ENCODE data around the gene TBRG4.

Gene TBRG4

DNA sequence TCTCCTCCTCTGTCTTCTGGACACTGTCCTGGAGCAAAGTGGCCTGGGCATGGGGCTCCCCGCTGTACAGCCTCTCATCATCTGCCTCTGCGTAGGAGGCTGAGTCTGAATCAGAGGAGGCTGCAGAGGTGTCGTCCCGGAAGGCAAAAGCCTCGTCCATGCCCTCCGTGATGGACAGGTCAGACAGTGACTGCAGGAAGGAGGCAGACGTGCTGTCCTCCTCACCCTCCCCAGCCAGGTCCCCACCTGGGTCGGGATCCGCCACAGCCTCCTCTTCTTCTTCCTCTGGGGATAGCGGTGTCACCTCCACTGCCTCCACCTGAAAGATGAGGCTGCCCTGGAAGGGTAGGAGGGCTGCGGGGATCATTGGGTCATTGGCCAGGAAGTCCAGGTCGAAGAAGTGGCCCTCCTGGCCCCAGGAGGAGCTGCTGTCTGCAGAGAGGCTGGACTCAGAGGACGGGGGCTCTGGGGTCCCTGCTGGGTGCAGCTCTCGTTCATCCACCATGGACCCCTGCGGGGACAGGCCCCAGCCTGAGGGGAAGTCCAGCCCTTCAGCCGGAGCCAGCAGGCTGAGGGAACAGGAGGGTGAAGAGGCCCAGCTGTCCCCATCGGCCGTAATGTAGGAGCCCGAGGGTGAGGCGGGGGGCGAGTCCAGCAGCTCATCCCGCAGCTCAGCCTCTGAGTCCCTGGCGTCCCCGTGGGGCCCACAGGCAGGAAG is 26.4 kb downstream of the TBRG4 start:
- Histone ChIP-seq H3K9me2 (replicated peaks; ENCODE audit: control insufficient read depth, low read length) (no peaks in the 10 kb centered on the region), H3K27me3 (ENCODE audit: control insufficient read depth, low read length) (peaks cover 13% of the 10 kb centered on the region), H4K20me1 (ENCODE audit: control insufficient read depth, insufficient read depth, low read depth, low read length) (no peaks in the 10 kb centered on the region), H3K4me2 (ENCODE audit: low read length) (no peak overlapping the region), H3K4me1 (ENCODE audit: control insufficient read depth, low read length) (no peaks in the 10 kb centered on the region), H3F3A (ENCODE audit: control insufficient read depth, insufficient read depth) (no peaks in the 10 kb centered on the region), H3K27ac (ENCODE audit: low read depth, low read length) (no peak overlapping the region), H3K4me3 (ENCODE audit: low read length) (no peak overlapping the region), H3K9me3 (ENCODE audit: control insufficient read depth, insufficient read depth, low read length) (no peaks in the 10 kb centered on the region), H3K79me2 (ENCODE audit: control insufficient read depth, low read length) (no peaks in the 10 kb centered on the region), H3K36me3 (ENCODE audit: control insufficient read depth, low read length) (no peaks in the 10 kb centered on the region)
- TF ChIP-seq EZH2phosphoT487 (IDR thresholded peaks at IDR 0.05; ENCODE audit: borderline replicate concordance, low read length), result no peak
- TF ChIP-seq, protein P1, sequence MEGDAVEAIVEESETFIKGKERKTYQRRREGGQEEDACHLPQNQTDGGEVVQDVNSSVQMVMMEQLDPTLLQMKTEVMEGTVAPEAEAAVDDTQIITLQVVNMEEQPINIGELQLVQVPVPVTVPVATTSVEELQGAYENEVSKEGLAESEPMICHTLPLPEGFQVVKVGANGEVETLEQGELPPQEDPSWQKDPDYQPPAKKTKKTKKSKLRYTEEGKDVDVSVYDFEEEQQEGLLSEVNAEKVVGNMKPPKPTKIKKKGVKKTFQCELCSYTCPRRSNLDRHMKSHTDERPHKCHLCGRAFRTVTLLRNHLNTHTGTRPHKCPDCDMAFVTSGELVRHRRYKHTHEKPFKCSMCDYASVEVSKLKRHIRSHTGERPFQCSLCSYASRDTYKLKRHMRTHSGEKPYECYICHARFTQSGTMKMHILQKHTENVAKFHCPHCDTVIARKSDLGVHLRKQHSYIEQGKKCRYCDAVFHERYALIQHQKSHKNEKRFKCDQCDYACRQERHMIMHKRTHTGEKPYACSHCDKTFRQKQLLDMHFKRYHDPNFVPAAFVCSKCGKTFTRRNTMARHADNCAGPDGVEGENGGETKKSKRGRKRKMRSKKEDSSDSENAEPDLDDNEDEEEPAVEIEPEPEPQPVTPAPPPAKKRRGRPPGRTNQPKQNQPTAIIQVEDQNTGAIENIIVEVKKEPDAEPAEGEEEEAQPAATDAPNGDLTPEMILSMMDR (IDR thresholded peaks at IDR 0.05; ENCODE audit: low read depth, low read length, poor library complexity, severe bottlenecking), result no peak

DNA sequence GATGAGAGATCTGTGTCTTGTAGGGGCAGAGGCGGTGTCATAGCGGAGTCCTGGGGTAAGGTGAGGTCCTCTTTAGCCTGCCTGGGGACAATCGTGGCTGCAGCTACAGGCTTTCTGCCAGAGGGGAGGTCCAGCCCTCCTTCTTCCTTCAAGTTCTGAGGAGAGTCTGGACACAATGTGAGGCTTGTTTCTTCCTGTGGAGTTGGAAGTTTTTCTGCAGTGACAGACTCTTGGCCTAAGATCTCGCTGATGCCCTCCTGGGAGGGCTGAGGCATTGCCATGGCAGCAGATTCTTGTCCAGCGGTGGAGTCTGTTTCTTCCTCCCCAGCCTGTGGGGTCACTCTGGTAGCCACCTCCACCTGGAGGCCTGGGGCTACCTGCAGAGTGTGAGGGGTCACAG is 27.2 kb downstream of the TBRG4 start:
- TF ChIP-seq EZH2phosphoT487 (IDR thresholded peaks at IDR 0.05; ENCODE audit: borderline replicate concordance, low read length), result no peak
- TF ChIP-seq, protein P1 (IDR thresholded peaks at IDR 0.05; ENCODE audit: low read depth, low read length, poor library complexity, severe bottlenecking), result no peak
- no peak overlapping the region for H3K27ac ChIP-seq (ENCODE audit: low read depth, low read length)

DNA sequence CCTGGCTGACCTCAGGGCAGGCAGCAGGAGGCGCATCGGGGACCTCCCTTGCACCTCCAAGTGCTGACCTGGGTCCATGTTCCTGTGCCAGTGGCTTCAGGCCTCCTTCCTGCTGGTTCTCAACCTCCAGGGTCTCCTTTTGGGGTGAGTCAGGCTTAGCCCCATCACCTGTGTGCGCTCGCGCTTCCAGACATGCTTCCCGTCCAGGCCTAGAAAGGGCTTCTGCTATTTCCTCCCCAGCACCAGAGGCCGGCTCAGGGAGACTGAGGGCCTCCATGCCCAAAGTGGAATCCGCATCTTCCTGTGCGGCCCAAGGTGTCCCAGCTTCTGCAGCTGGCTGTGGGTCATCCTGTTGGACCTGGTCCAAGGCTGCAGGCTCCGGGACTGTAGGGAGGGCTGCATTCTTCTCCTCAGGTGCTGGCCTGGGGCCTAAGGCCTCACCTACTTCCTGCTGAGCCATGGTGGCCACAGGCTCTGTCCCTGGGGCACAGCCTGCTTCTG is 28.6 kb downstream of the TBRG4 start:
- TF ChIP-seq EZH2phosphoT487 (IDR thresholded peaks at IDR 0.05; ENCODE audit: borderline replicate concordance, low read length), result no peak
- TF ChIP-seq, protein P1 (IDR thresholded peaks at IDR 0.05; ENCODE audit: low read depth, low read length, poor library complexity, severe bottlenecking), result no peak
- Histone ChIP-seq H3K36me3 (ENCODE audit: control insufficient read depth, low read length) (peaks cover under 1% of the 10 kb centered on the region; the same call in 1 of the 2 replicates), H3K4me2 (ENCODE audit: low read length) (no peak overlapping the region), H3K4me3 (ENCODE audit: low read length) (no peak overlapping the region), H3F3A (ENCODE audit: control insufficient read depth, insufficient read depth) (no peaks in the 10 kb centered on the region), H3K4me1 (ENCODE audit: control insufficient read depth, low read length) (no peaks in the 10 kb centered on the region), H4K20me1 (ENCODE audit: control insufficient read depth, insufficient read depth, low read depth, low read length) (no peaks in the 10 kb centered on the region), H3K79me2 (ENCODE audit: control insufficient read depth, low read length) (no peaks in the 10 kb centered on the region), H3K9me3 (ENCODE audit: control insufficient read depth, insufficient read depth, low read length) (no peaks in the 10 kb centered on the region), H3K27ac (ENCODE audit: low read depth, low read length) (no peak overlapping the region), H3K9me2 (replicated peaks; ENCODE audit: control insufficient read depth, low read length) (no peaks in the 10 kb centered on the region), H3K27me3 (ENCODE audit: control insufficient read depth, low read length) (peaks cover 3% of the 10 kb centered on the region; the same call in 1 of the 2 replicates)

More for the DNA sequence above, 27.2 kb downstream of the TBRG4 start:
- no peaks in the 10 kb centered on the region for H4K20me1 ChIP-seq (ENCODE audit: control insufficient read depth, insufficient read depth, low read depth, low read length)
- no peaks in the 10 kb centered on the region for H3K9me2 ChIP-seq (replicated peaks; ENCODE audit: control insufficient read depth, low read length)
- peaks cover 7% of the 10 kb centered on the region for H3K27me3 ChIP-seq (ENCODE audit: control insufficient read depth, low read length)
- no peaks in the 10 kb centered on the region for H3F3A ChIP-seq (ENCODE audit: control insufficient read depth, insufficient read depth)
- H3K4me1 ChIP-seq (ENCODE audit: control insufficient read depth, low read length), result no peaks in the 10 kb centered on the region
- H3K79me2 ChIP-seq (ENCODE audit: control insufficient read depth, low read length), result no peaks in the 10 kb centered on the region
- no peaks in the 10 kb centered on the region for H3K9me3 ChIP-seq (ENCODE audit: control insufficient read depth, insufficient read depth, low read length)
- no peaks in the 10 kb centered on the region for H3K36me3 ChIP-seq (ENCODE audit: control insufficient read depth, low read length)
- no peak overlapping the region for H3K4me2 ChIP-seq (ENCODE audit: low read length)
- no peak overlapping the region for H3K4me3 ChIP-seq (ENCODE audit: low read length)
